H1 (cell line): ENCODE data around the gene SHQ1. TPM values are rescaled to one million over a fixed set of nuclear protein-coding genes. Genes with fewer than 3 reads are reported as not detected.

ENCODE experiments used
- CTCF ChIA-PET: fragments of 300-600 bp; sonication (Branson Sonifier 250); formaldehyde crosslinking; loops from one replicate; lab custom pipeline; 2021; ENCODE audit not compliant: partially characterized antibody; lab: Charles Lee
- POLR2A ChIA-PET: fragments of 300-600 bp; sonication (Branson Sonifier 250); formaldehyde crosslinking; loops from one replicate; lab custom pipeline; 2021; ENCODE audit warnings: inconsistent platforms; ENCODE audit not compliant: partially characterized antibody; lab: Charles Lee
- DNase-seq, 2 experiments: peaks; one replicate each; pipeline versions ENCODE4 v3.0.0 to v3.0.0-alpha.2; 2010 to 2022; ENCODE audit warnings: low spot score in 2 of 2, low read depth in 1 of 2, mixed read lengths in 1 of 2
- FAIRE-seq: peaks from 2 replicates; lab custom pipeline; 2011; peaks lifted over from hg19 to GRCh38; lab: Jason Lieb, UNC
- H2AFZ ChIP-seq: 2 replicates; pipeline ENCODE4 v1.8.1; 2012; ENCODE audit warnings: low read length, inconsistent platforms
- H2AK5ac ChIP-seq: 2 replicates; pipeline ENCODE4 v1.6.1; 2013; ENCODE audit warnings: low read depth, low read length
- H2BK120ac ChIP-seq: replicated peaks from 2 replicates; pipeline ENCODE3; 2013; ENCODE audit warnings: low read depth, low read length, inconsistent platforms
- H2BK12ac ChIP-seq: 2 replicates; pipeline ENCODE4 v1.6.1; 2013; ENCODE audit warnings: low read depth, low read length
- H2BK15ac ChIP-seq: 2 replicates; pipeline ENCODE4 v1.6.1; 2013; ENCODE audit warnings: low read length
- H2BK20ac ChIP-seq: 2 replicates; pipeline ENCODE4 v1.6.1; 2013; ENCODE audit warnings: low read length
- H2BK5ac ChIP-seq: 2 replicates; pipeline ENCODE4 v1.6.1; 2013; ENCODE audit warnings: low read depth, low read length
- H3K14ac ChIP-seq: 2 replicates; pipeline ENCODE4 v1.6.1; 2013; ENCODE audit warnings: inconsistent platforms; ENCODE audit not compliant: insufficient read length
- H3K18ac ChIP-seq: 2 replicates; pipeline ENCODE4 v1.6.1; 2013; ENCODE audit warnings: low read length; ENCODE audit errors: extremely low read depth
- H3K23ac ChIP-seq: 2 replicates; pipeline ENCODE4 v1.6.1; 2013; ENCODE audit warnings: inconsistent platforms; ENCODE audit not compliant: insufficient read length
- H3K23me2 ChIP-seq: 2 replicates; pipeline ENCODE4 v1.6.1; 2013; ENCODE audit warnings: low read depth, low read length
- H3K27ac ChIP-seq: 2 replicates; pipeline ENCODE4 v1.6.1; 2011; ENCODE audit warnings: low read depth, low read length, inconsistent platforms
- H3K27me3 ChIP-seq, 4 experiments: replicated peaks in 1 of 4; 1 replicate in 1 of 4; 2 replicates in 3 of 4; pipeline versions ENCODE4 v1.6.1 to v1.8.1; 2011 to 2013; ENCODE audit warnings: low read length in 3 of 4, mild to moderate bottlenecking in 3 of 4, inconsistent platforms in 2 of 4, mixed read lengths in 2 of 4, moderate library complexity in 1 of 4; ENCODE audit not compliant: control insufficient read depth in 3 of 4, insufficient read depth in 3 of 4; ENCODE audit errors: extremely low read depth in 1 of 4
- H3K36me3 ChIP-seq, 4 experiments: 2 replicates each; pipeline versions ENCODE4 v1.6.1 to v1.8.1; 2011 to 2013; ENCODE audit warnings: mild to moderate bottlenecking in 4 of 4, low read length in 3 of 4, moderate library complexity in 2 of 4, control low read depth in 1 of 4, inconsistent platforms in 1 of 4; ENCODE audit not compliant: insufficient read depth in 4 of 4, control insufficient read depth in 2 of 4
- H3K4ac ChIP-seq: replicated peaks from 2 replicates; pipeline ENCODE3; 2013; ENCODE audit warnings: low read length, low read depth, mixed read lengths, inconsistent platforms; ENCODE audit not compliant: insufficient read length
- H3K4me1 ChIP-seq, 4 experiments: replicated peaks in 1 of 4; 1 replicate in 1 of 4; 2 replicates in 3 of 4; pipeline versions ENCODE4 v1.6.1 to v1.8.1; 2011 to 2013; ENCODE audit warnings: low read length in 3 of 4, inconsistent platforms in 2 of 4, mixed read lengths in 1 of 4; ENCODE audit not compliant: insufficient read depth in 4 of 4, control insufficient read depth in 3 of 4
- H3K4me2 ChIP-seq, 2 experiments: 2 replicates each; pipeline versions ENCODE4 v1.6.1 to v1.8.1; 2011 to 2013; ENCODE audit warnings: low read depth in 2 of 2, low read length in 2 of 2, control low read depth in 1 of 2, inconsistent platforms in 1 of 2, mild to moderate bottlenecking in 1 of 2; ENCODE audit not compliant: insufficient read depth in 1 of 2
- H3K4me3 ChIP-seq, 4 experiments: fragments of 200-600, 300-600 bp in 1 of 4; sonication (generic), shearing (Covaris generic), sonication (Bioruptor Twin) in 1 of 4; 2 replicates each; pipeline versions ENCODE4 v1.5.1 to v1.8.1; 2011 to 2016; ENCODE audit warnings: low read length in 4 of 4, low read depth in 3 of 4, control low read depth in 2 of 4, inconsistent platforms in 2 of 4, mild to moderate bottlenecking in 2 of 4, mixed read lengths in 1 of 4, moderate library complexity in 1 of 4; ENCODE audit not compliant: insufficient read depth in 2 of 4; ENCODE audit errors: extremely low read depth in 1 of 4
- H3K56ac ChIP-seq: replicated peaks from 2 replicates; pipeline ENCODE3; 2013; ENCODE audit warnings: low read depth, mild to moderate bottlenecking, mixed read lengths, low read length, inconsistent platforms; ENCODE audit not compliant: insufficient read length
- H3K79me1 ChIP-seq: 2 replicates; pipeline ENCODE4 v1.6.1; 2013; ENCODE audit warnings: low read depth, low read length, control low read depth
- H3K79me2 ChIP-seq, 2 experiments: 2 replicates each; pipeline versions ENCODE4 v1.6.1 to v1.8.1; 2012 to 2013; ENCODE audit warnings: low read length in 2 of 2, mild to moderate bottlenecking in 2 of 2, inconsistent platforms in 1 of 2; ENCODE audit not compliant: insufficient read depth in 2 of 2, control insufficient read depth in 1 of 2
- H3K9ac ChIP-seq, 4 experiments: replicated peaks in 1 of 4; 1 replicate in 1 of 4; 2 replicates in 3 of 4; pipeline versions ENCODE4 v1.6.1 to v1.8.1; 2011 to 2013; ENCODE audit warnings: low read depth in 3 of 4, low read length in 3 of 4, control low read depth in 2 of 4, mild to moderate bottlenecking in 2 of 4, moderate library complexity in 2 of 4, inconsistent platforms in 1 of 4; ENCODE audit errors: extremely low read depth in 1 of 4
- H3K9me3 ChIP-seq, 2 experiments: 2 replicates each; pipeline versions ENCODE4 v1.6.1 to v1.8.1; 2012 to 2013; ENCODE audit warnings: mild to moderate bottlenecking in 2 of 2, moderate library complexity in 2 of 2, control low read depth in 1 of 2, inconsistent platforms in 1 of 2, low read depth in 1 of 2, low read length in 1 of 2, mixed read lengths in 1 of 2; ENCODE audit not compliant: insufficient read depth in 2 of 2
- H4K20me1 ChIP-seq, 2 experiments: replicated peaks in 1 of 2; 2 replicates each; pipeline versions ENCODE3 to v1.8.1; 2011 to 2013; ENCODE audit warnings: inconsistent platforms in 2 of 2, low read length in 2 of 2, mild to moderate bottlenecking in 1 of 2; ENCODE audit not compliant: insufficient read depth in 2 of 2, control insufficient read depth in 1 of 2
- H4K5ac ChIP-seq: 2 replicates; pipeline ENCODE4 v1.6.1; 2013; ENCODE audit warnings: low read length, low read depth, mixed read lengths, inconsistent platforms; ENCODE audit not compliant: insufficient read length
- H4K8ac ChIP-seq: 2 replicates; pipeline ENCODE4 v1.8.0; 2013; ENCODE audit warnings: mild to moderate bottlenecking, moderate library complexity, low read length, inconsistent platforms; ENCODE audit not compliant: insufficient read depth; ENCODE audit errors: extremely low read depth
- H4K91ac ChIP-seq: replicated peaks from 2 replicates; pipeline ENCODE3; 2013; ENCODE audit warnings: low read length, mixed read lengths, inconsistent platforms; ENCODE audit not compliant: insufficient read length
- KDM4A ChIP-seq: IDR thresholded peaks from one replicate; pipeline ENCODE4 v1.7.1; 2012; ENCODE audit warnings: low read depth, mild to moderate bottlenecking, moderate library complexity, low read length, inconsistent platforms; ENCODE audit not compliant: severe bottlenecking
- SIX5 ChIP-seq: IDR thresholded peaks from 2 replicates; pipeline ENCODE4 v1.6.1; 2011; ENCODE audit warnings: mild to moderate bottlenecking, low read depth, low read length
- WGBS, 2 experiments: shearing (Covaris generic) in 1 of 2; methylation state at CpG; one replicate each; pipeline versions ENCODE4 v1.1.6 to v1.1.7; 2013 to 2015; ENCODE audit warnings: low lambda C conversion rate in 2 of 2, mixed read lengths in 2 of 2, inconsistent platforms in 1 of 2, low coverage in 1 of 2, missing lambda C conversion rate in 1 of 2; ENCODE audit not compliant: insufficient replicate concordance in 2 of 2, insufficient coverage in 1 of 2, insufficient read length in 1 of 2; ENCODE audit errors: extremely low coverage in 1 of 2, missing lambda C conversion rate in 1 of 2; 5-methylcytosine and 5-hydroxymethylcytosine counted together
- polyA plus RNA-seq, 7 experiments: library from polyadenylated mRNA; depleted of rRNA in 3 of 7; stranded (reverse) in 5 of 7; unstranded in 2 of 7; fragments of >200 nt in 5 of 7; fragments of 200-250 nt in 2 of 7; gene quantifications; 1 replicate in 5 of 7; 2 replicates in 1 of 7; 4 replicates in 1 of 7; pipeline versions ENCODE4 v1.2.1 to v1.2.3, GENCODE V29; 2011 to 2013; ENCODE audit warnings: missing spikeins in 2 of 7, mixed read lengths in 2 of 7
- total RNA-seq: library from RNA; stranded (reverse); fragmentation: NEBNext Ultra II Directional; extraction: Animal tissue kit (Norgen Biotek cat#: 25700); gene quantifications from 2 replicates; pipeline ENCODE4 v1.2.1, GENCODE V29; 2021

The SHQ1 gene
- total and polyA plus RNA-seq, 2 of the 8 experiments (the other 6 are each of a cell fraction or from before 2014, with no cell fraction given), result 10.7 to 34.4 TPM

DNA sequence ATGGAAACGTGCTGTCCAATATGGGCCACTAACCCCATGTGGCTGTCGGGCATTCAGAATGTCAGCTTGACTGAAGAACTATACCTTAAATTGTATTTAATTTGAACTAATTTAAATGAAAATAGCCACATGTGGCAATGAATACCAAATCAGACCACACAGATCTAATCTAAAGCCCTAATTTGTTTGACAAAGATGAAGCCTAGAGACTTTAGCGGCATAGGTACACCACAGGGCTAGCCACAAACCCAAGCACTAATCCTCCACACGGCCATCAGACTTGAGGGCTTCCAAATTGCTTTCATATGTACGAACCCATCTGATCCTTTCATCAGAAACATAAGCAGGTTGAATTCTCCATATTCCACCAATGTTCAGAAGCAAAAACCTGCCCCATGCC is 81.4 kb downstream of the SHQ1 start:
- FAIRE-seq, result peak; percentile 42
- no peak overlapping the region for H2BK20ac ChIP-seq

More for the DNA sequence above, 81.4 kb downstream of the SHQ1 start:
- no peak overlapping the region for H3K23ac ChIP-seq
- no peak overlapping the region for H2AFZ ChIP-seq
- H3K56ac ChIP-seq, result no peak overlapping the region
- H3K27ac ChIP-seq, result peak overlapping the region; percentile 57; the same call in 1 of the 2 replicates
- H2AK5ac ChIP-seq, result no peak overlapping the region
- no peak overlapping the region for H3K14ac ChIP-seq
- no peak overlapping the region for H4K8ac ChIP-seq
- H2BK12ac ChIP-seq, result no peak overlapping the region
- peak overlapping the region; percentile 41 to 56 for H3K4me2 ChIP-seq
- H3K4me3 ChIP-seq, result peak overlapping the region in 1 of 4 experiments; percentile 20; a peak in 2 of 8 replicates
- no peaks in the 10 kb centered on the region for H3K27me3 ChIP-seq
- H2BK5ac ChIP-seq, result peak overlapping the region; percentile 11; the same call in 1 of the 2 replicates
- peak overlapping the region; percentile 16 for H2BK120ac ChIP-seq
- H4K20me1 ChIP-seq, result no peaks in the 10 kb centered on the region
- WGBS, 2 experiments, result 32% methylated on average over 5 of the region's 5 CpGs; no CpG with 5 or more reads in 1 of the 2 experiments
- peak overlapping the region; percentile 59 for H4K5ac ChIP-seq
- peaks cover 17 to 39% (median 31%) of the 10 kb centered on the region in 4 experiments; a peak in 6 of 7 replicates for H3K4me1 ChIP-seq
- H3K23me2 ChIP-seq, result 0 out of 2 replicates have a peak, but pooled peaks cover 1% of the 10 kb centered on the region
- H3K79me2 ChIP-seq, result no peaks in the 10 kb centered on the region
- no peaks in the 10 kb centered on the region; the same call in 1 of the 2 replicates for H3K79me1 ChIP-seq
- CTCF ChIA-PET, result interaction anchor here (0.8 to 1.8 kb wide), 5 partner anchors 47 to 101 kb away, joined by 3 to 8 read pairs (median 3); no protein-coding TSS in a partner anchor
- H3K9me3 ChIP-seq, result no peaks in the 10 kb centered on the region
- no peak overlapping the region; the same call in 1 of the 2 replicates for H3K18ac ChIP-seq
- no peak overlapping the region for H3K4ac ChIP-seq
- no peak overlapping the region for H2BK15ac ChIP-seq
- peak overlapping the region; percentile 37 for H4K91ac ChIP-seq
- POLR2A ChIA-PET, result no interaction called here
- TF ChIP-seq KDM4A (peak; percentile 5), SIX5 (no peak)
- no peak for DNase-seq
- no peak overlapping the region for H3K9ac ChIP-seq
- H3K36me3 ChIP-seq, result no peaks in the 10 kb centered on the region
